ENCODE data around the gene ANO10.
A peak's percentile ranks its signal among the peaks of the same experiment; 100 is the strongest.

The ANO10 gene

DNA sequence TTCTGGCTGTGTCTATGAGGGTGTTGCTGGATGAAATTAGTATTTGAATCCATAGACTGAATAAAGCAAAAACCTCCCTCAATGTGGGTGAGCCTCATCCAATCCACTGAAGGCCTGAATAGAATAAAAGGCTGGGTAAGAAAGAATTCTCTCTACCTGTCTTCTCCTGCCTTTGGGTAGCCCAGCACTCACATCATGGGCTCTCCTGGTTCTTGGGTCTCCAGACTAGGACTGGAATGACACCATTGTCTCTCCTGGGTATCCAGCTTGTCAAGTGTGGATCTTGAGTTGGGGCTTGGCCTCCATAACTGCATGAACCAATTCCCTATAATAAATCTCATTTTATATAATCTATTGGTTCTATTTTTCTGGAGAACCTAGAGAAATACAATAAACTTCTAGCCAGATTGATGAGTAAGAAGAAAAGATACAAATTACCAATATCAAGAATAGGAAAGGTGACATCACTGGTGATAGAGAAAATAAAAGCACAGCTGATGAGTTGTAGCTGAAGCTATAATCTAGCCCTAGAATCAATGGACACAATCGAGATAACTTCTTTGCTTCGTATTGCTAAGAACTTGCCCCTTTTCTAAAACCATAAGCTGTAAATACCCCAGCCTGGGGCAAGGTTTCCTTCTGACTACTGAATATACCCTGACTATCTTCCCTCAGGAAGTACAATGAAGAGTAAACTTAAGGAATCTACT lies 106.4 kb downstream of the ANO10 start:
- TF ChIP-seq CTCF (IDR thresholded peaks at IDR 0.05; ENCODE audit: insufficient read depth, low read depth, low read length, missing control alignments) = no peak
- DNase-seq (ENCODE audit: low read depth) = no peak
- H3K4me3 ChIP-seq (ENCODE audit: low read depth, low read length) = no peak overlapping the region

DNA sequence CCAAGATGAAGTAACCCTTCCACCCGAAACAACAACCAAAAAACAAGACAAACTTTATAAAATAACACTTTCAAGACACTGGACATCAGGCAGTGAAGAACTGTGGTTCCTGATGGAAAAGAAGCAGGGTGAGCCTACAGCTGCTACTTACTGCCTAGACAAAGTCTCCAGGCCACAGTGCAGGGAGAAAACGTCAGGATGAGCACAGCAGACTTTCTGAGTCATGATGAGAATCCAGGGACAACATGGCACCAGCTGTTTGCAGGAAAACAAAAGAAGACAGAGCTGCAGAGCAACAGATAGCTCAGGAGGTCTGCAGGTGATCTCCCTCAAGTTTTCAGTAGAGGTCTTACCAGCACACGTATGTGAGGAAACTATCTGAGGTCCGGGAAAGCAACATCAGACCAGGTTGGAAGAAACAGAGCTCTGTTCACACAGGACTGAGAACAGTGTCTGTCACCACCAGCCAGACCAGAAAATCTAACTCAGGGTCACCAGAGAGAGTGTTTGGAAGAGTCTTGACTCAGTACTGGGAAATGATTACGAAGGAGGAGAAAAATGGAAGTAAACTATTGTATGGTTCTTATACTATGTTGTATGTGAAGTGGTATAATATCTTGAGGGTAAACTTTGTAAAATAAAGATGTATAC lies 108.9 kb downstream of the ANO10 start:
- no peak for DNase-seq (ENCODE audit: low read depth)
- TF ChIP-seq CTCF (IDR thresholded peaks at IDR 0.05; ENCODE audit: insufficient read depth, low read depth, low read length, missing control alignments) = no peak
- H3K4me3 ChIP-seq (ENCODE audit: low read depth, low read length) = no peak overlapping the region

DNA sequence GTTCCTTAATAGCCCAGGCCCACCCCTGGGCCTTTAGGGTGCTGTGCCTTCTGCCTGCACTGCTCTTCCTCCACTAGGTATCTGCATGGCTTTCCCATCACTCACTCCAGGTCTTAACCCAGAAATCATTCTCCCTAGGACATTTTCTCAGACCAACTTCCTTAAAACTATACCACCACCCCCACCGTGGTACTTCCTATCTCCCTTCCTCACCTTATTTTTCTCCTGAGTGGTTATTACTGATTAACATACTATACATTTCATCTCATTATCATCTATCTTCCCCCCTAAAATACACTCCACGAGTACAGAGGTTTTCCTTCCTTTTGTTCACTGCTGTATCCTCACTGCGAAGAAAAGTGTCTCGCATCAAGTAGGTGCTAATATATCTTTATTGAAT lies 115.2 kb downstream of the ANO10 start:
- no peak for DNase-seq (ENCODE audit: low read depth)
- no peak for TF ChIP-seq CTCF (IDR thresholded peaks at IDR 0.05; ENCODE audit: insufficient read depth, low read depth, low read length, missing control alignments)
- H3K4me3 ChIP-seq (ENCODE audit: low read depth, low read length) = no peak overlapping the region

GRCh38 chr3:43505351-43505750 lies 116.5 kb downstream of the ANO10 start:
- no peak for TF ChIP-seq CTCF (IDR thresholded peaks at IDR 0.05; ENCODE audit: insufficient read depth, low read depth, low read length, missing control alignments)
- no peak overlapping the region for H3K4me3 ChIP-seq (ENCODE audit: low read depth, low read length)
- no peak for DNase-seq (ENCODE audit: low read depth)

DNA sequence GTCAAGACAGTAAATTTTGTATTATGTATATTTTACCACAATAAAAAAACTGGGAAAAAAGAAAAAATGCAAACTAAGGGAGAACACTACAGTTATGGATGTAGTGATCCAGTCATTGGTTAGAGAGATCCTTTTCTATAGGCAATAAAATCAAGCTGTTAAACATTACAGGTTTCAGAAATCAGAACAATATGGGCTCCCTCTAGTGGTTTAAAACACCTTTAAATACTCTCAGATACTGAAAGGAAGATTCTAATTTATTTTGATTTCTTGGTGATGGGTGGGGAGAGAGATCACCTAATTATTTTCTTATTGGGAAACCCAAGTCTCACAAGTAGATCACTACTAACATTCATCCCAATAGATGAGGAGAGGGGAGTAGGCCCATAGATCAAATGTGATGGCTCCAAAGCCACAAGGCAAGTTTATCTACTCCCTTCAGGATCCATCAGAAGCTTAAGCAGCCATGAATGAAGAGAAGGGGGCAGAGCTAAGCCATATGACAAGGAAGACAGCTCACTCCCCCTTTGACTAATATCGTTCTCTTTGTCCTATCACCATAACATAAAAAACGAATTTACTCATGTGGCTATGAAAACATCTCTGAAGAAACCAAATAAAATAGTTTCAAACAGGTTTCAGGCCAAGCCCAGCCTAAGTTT lies 118.6 kb downstream of the ANO10 start:
- no peak overlapping the region for H3K4me3 ChIP-seq (ENCODE audit: low read depth, low read length)
- DNase-seq (ENCODE audit: low read depth) = peak; percentile 5
- TF ChIP-seq CTCF (IDR thresholded peaks at IDR 0.05; ENCODE audit: insufficient read depth, low read depth, low read length, missing control alignments) = peak; percentile 37

DNA sequence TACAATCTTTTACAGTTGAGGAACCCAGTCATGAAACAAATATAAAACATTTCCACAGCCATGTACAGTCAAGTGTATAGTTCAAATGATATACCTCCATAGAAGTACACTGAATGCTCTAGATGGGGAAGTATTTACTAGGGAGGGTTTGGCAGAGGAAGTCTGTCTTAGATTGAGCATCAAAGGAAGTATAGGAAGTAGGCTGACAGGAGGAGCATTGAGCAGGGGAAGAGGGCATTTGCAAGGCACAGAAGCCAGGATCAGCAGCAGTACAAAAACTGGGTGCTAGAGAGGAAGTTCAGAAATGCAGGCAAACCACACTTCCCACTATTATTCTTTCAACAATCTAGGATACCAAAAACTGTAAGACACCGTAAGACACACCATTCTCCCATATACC lies 122.6 kb downstream of the ANO10 start:
- no peak for TF ChIP-seq CTCF (IDR thresholded peaks at IDR 0.05; ENCODE audit: insufficient read depth, low read depth, low read length, missing control alignments)
- DNase-seq (ENCODE audit: low read depth) = no peak
- H3K4me3 ChIP-seq (ENCODE audit: low read depth, low read length) = no peak overlapping the region
